Endothelial cell (in vitro differentiated cells): ENCODE measurements around the gene FMN1. TPM values are rescaled to one million over a fixed set of nuclear protein-coding genes. Genes with fewer than 3 reads are reported as not detected.

Experiments used
- DNase-seq: peaks from one replicate; pipeline ENCODE4 v3.0.0; 2021; ENCODE audit warnings: low spot score
- H3K27ac Mint-ChIP-seq: one replicate; pipeline ENCODE4 v1.8.0; 2021; ENCODE audit warnings: mixed read lengths, inconsistent platforms; ENCODE audit not compliant: unreplicated experiment
- H3K27me3 Mint-ChIP-seq: one replicate; pipeline ENCODE4 v1.8.0; 2021; ENCODE audit warnings: mild to moderate bottlenecking, moderate library complexity, mixed read lengths, inconsistent platforms; ENCODE audit not compliant: unreplicated experiment
- H3K36me3 Mint-ChIP-seq: one replicate; pipeline ENCODE4 v1.8.0; 2021; ENCODE audit warnings: mild to moderate bottlenecking, low read depth, mixed read lengths, inconsistent platforms; ENCODE audit not compliant: unreplicated experiment
- H3K4me1 Mint-ChIP-seq: one replicate; pipeline ENCODE4 v1.8.0; 2021; ENCODE audit warnings: mild to moderate bottlenecking, mixed read lengths, inconsistent platforms; ENCODE audit not compliant: unreplicated experiment
- H3K4me3 Mint-ChIP-seq: one replicate; pipeline ENCODE4 v1.8.0; 2021; ENCODE audit warnings: mild to moderate bottlenecking, mixed read lengths, inconsistent platforms; ENCODE audit not compliant: unreplicated experiment
- H3K9me3 Mint-ChIP-seq: one replicate; pipeline ENCODE4 v1.8.0; 2021; ENCODE audit warnings: mixed read lengths, inconsistent platforms; ENCODE audit not compliant: unreplicated experiment
- total RNA-seq: library from RNA; stranded (reverse); fragmentation: NEBNext Ultra II Directional; extraction: Animal tissue kit (Norgen Biotek cat#: 25700); gene quantifications from one replicate; pipeline ENCODE4 v1.2.1, GENCODE V29; 2021; ENCODE audit not compliant: unreplicated experiment
- TF ChIP-seq, protein P1 (sequence below): fragments of 200-600 bp; sonication (generic); IDR thresholded peaks from one replicate; pipeline ENCODE4 v1.5.0; 2021; ENCODE audit warnings: antibody characterized with exemption; ENCODE audit not compliant: unreplicated experiment

The FMN1 gene
- total RNA-seq, 1 donor from 2014 or later = 1.3 TPM

DNA sequence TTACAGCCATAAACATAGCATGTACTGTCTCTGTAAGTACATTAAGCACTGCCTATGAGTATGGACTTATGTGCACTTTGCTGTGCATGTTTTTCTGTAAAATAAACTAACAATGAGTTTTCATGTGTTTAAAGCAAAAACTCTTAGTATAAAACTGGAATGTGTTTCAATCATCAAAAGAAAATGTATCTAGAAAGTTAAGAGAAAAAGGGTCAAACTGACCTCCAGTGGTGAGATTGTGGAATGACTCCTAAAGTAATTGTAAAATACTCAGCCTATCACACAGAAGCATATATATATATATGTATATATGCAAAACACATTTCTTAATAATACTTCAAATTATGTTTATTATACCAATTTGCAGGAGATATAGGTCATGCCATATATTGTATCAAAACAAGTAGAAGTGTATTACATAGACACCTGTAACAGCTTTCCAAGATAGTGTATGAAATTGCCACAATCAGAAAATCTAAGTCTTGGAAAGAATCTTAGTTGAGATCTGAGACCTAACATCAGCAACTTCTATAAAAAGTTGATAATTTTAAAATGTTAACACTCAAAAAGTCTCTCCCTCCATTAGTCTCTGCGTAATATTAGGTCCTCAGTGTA lies 199.6 kb downstream of the FMN1 start:
- no peak for DNase-seq
- H3K4me3 Mint-ChIP-seq = no peak overlapping the region
- no peaks in the 10 kb centered on the region for H3K36me3 Mint-ChIP-seq
- no peak overlapping the region for H3K27ac Mint-ChIP-seq
- H3K9me3 Mint-ChIP-seq = no peaks in the 10 kb centered on the region
- H3K27me3 Mint-ChIP-seq = no peaks in the 10 kb centered on the region
- H3K4me1 Mint-ChIP-seq = no peaks in the 10 kb centered on the region
- TF ChIP-seq, protein P1, sequence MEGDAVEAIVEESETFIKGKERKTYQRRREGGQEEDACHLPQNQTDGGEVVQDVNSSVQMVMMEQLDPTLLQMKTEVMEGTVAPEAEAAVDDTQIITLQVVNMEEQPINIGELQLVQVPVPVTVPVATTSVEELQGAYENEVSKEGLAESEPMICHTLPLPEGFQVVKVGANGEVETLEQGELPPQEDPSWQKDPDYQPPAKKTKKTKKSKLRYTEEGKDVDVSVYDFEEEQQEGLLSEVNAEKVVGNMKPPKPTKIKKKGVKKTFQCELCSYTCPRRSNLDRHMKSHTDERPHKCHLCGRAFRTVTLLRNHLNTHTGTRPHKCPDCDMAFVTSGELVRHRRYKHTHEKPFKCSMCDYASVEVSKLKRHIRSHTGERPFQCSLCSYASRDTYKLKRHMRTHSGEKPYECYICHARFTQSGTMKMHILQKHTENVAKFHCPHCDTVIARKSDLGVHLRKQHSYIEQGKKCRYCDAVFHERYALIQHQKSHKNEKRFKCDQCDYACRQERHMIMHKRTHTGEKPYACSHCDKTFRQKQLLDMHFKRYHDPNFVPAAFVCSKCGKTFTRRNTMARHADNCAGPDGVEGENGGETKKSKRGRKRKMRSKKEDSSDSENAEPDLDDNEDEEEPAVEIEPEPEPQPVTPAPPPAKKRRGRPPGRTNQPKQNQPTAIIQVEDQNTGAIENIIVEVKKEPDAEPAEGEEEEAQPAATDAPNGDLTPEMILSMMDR = peak; percentile 60

DNA sequence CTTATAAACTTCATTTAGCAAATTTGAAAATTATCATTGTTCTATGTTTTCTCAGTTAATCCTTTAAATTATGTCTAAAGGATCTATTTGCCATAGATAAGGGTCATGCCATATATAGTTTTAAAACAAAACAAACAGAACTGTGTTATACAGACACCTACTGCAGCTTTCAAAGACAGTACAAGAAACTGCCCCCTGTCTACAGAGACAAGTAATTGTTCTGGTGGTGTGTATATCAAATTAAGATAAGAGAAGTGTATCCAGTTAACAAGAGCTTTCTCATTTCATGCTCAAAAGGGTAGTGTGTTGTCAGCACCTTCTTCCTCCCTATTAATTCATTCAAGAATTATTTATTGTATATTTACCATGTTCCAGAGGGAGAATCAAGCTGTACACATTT lies 201.2 kb downstream of the FMN1 start:
- no peaks in the 10 kb centered on the region for H3K36me3 Mint-ChIP-seq
- H3K4me3 Mint-ChIP-seq = no peak overlapping the region
- H3K27me3 Mint-ChIP-seq = no peaks in the 10 kb centered on the region
- H3K27ac Mint-ChIP-seq = no peak overlapping the region
- H3K9me3 Mint-ChIP-seq = no peaks in the 10 kb centered on the region
- DNase-seq = no peak
- TF ChIP-seq, protein P1 = peak; percentile 39
- H3K4me1 Mint-ChIP-seq = no peaks in the 10 kb centered on the region

DNA sequence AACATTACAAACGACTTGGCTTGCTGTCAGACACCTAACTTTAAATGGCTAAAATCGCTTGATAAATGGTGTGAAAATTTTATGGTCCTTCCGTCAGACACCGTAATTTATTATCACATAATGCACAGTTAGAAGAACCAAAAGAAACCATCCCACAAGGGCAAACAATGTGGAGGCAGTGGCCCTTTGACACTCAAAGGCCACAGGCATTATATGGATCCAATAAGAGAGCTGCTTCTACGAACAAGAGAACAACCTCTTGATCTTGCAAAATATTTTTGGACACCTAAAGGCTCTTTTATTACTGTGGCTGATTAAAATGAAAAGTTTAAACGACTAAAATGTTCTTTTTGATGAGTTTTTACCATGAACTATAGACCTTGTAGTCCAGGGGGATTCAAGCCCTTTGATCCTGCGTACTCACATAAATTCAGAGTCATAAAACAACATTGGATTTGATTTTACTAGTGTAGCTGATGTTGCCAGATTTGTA lies 202.8 kb downstream of the FMN1 start:
- Mint-ChIP-seq H3K36me3 (no peaks in the 10 kb centered on the region), H3K9me3 (no peaks in the 10 kb centered on the region), H3K27ac (no peak overlapping the region), H3K4me3 (no peak overlapping the region), H3K27me3 (no peaks in the 10 kb centered on the region), H3K4me1 (no peaks in the 10 kb centered on the region)
- TF ChIP-seq, protein P1 = no peak
- no peak for DNase-seq

DNA sequence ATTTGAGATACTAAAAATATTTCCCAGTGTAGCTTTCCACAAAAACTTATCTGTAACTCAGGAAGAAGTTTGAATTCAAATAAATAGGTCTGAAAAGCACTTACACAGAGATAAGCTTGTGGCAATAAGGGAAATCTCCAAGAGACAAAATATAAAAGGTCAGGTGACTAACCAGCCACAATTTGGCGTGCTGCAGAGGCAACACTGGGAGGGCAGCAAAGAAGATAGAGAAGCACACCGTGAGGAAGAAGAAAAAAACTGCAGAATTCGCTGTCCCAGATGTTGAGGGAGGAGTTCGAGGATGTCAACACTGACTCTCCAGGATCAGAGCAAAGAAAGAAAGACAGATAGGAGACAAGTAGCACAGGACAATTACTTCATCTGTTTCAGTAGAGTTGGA lies 204.4 kb downstream of the FMN1 start:
- H3K27ac Mint-ChIP-seq = no peak overlapping the region
- peaks cover 2% of the 10 kb centered on the region for H3K4me1 Mint-ChIP-seq
- no peaks in the 10 kb centered on the region for H3K9me3 Mint-ChIP-seq
- no peak overlapping the region for H3K4me3 Mint-ChIP-seq
- TF ChIP-seq, protein P1 = no peak
- H3K36me3 Mint-ChIP-seq = no peaks in the 10 kb centered on the region
- no peaks in the 10 kb centered on the region for H3K27me3 Mint-ChIP-seq
- DNase-seq = no peak

DNA sequence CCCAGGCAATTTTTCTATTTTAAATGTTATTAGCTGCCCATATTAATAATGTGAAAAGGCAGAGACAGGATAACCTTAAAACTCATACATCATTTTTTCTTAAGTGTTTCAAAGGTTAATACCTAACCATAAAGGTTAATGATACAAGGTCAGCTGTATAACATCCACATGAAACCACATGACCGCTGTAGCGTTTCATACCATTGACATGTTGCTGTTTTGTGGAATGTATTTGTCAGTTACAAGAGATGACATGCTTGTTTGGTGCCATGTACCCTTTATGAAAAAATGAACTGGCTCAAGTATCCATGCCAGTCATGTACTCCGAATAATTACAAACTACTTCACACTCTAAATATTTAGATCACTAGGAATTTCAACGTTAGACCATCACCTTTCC lies 207.4 kb downstream of the FMN1 start:
- TF ChIP-seq, protein P1 = no peak
- Mint-ChIP-seq H3K4me3 (no peak overlapping the region), H3K27me3 (no peaks in the 10 kb centered on the region), H3K27ac (no peak overlapping the region), H3K4me1 (peaks cover 4% of the 10 kb centered on the region), H3K36me3 (no peaks in the 10 kb centered on the region), H3K9me3 (no peaks in the 10 kb centered on the region)
- no peak for DNase-seq
